ENCODE data around the gene ADD3. TPM values are rescaled to one million over a fixed set of nuclear protein-coding genes. Genes with fewer than 3 reads are reported as not detected.

The ADD3 gene, protein sequence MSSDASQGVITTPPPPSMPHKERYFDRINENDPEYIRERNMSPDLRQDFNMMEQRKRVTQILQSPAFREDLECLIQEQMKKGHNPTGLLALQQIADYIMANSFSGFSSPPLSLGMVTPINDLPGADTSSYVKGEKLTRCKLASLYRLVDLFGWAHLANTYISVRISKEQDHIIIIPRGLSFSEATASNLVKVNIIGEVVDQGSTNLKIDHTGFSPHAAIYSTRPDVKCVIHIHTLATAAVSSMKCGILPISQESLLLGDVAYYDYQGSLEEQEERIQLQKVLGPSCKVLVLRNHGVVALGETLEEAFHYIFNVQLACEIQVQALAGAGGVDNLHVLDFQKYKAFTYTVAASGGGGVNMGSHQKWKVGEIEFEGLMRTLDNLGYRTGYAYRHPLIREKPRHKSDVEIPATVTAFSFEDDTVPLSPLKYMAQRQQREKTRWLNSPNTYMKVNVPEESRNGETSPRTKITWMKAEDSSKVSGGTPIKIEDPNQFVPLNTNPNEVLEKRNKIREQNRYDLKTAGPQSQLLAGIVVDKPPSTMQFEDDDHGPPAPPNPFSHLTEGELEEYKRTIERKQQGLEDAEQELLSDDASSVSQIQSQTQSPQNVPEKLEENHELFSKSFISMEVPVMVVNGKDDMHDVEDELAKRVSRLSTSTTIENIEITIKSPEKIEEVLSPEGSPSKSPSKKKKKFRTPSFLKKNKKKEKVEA
- 100 to 1,000 TPM; 341 to 437 (median 344) TPM for total RNA-seq
- total RNA-seq (2013): 547 TPM

DNA sequence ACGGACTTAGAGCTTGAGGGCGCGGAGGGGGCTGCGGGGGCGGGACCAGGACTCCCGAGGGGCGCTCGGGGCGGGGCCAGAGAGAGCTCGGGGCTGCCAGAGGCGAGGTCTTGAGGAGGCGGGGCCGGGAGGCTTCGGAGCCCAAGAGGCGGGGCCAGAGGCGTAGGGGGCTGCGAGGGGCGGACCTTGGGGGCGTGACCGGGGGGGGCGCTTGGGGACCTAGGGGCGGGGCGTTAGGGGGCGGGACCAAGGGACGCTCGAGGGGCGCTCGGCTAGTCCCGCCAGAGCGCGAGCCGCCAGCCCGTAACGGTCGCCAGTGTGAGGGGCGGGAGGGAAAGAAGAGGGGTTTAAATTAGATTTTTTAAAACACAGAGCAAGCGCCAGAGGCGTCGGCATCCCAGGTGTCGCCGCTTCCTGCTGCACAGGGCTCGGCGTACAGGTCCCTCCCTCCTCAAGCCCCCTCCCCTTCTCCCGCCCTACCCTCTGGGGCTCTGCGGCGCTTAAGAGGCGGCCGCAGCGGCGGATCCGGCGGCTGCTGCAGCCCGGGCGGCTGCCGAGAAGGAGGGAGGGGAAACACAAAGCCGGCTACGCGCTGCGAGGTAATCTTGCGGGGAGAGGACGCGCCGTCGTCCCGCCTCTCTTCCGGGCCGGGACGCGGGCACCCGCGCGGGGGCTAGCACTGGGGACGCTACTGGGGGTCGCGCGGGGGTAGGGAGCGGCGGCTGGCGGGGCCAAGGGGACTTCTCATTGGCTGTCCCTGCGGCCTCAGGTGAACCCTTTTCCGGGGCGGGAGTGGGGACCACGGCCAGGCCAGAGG is at the start of gene ADD3:
Gene ADD3, plus strand, starts transcription at position 284 of the 817 bp plus-strand sequence. CDS start 92,670 bp downstream, outside the sequence.
- Histone ChIP-seq H3K27ac (ENCODE audit: low read length) (peak within 1 kb of the TSS; percentile 78), H3K4me1 (ENCODE audit: control insufficient read depth, insufficient read depth, low read length) (peaks cover 19% of the 10 kb centered on the region), H3K9me3 (ENCODE audit: control insufficient read depth, insufficient read depth, low read length) (no peaks in the 10 kb centered on the region), H3K27me3 (ENCODE audit: control insufficient read depth, insufficient read depth, low read length) (no peaks in the 10 kb centered on the region), H3K4me3 (ENCODE audit: low read length) (peak within 1 kb of the TSS; percentile 85), H3K36me3 (ENCODE audit: control insufficient read depth, insufficient read depth, low read length) (no peaks in the 10 kb centered on the region)
- no peak within 1 kb of the TSS for H3K4me3 Mint-ChIP-seq
- no peaks in the 10 kb centered on the region for H3K36me3 Mint-ChIP-seq
- peaks cover 41 to 42% of the 10 kb centered on the region in 2 donors for H3K4me1 Mint-ChIP-seq
- TF ChIP-seq, protein P1, sequence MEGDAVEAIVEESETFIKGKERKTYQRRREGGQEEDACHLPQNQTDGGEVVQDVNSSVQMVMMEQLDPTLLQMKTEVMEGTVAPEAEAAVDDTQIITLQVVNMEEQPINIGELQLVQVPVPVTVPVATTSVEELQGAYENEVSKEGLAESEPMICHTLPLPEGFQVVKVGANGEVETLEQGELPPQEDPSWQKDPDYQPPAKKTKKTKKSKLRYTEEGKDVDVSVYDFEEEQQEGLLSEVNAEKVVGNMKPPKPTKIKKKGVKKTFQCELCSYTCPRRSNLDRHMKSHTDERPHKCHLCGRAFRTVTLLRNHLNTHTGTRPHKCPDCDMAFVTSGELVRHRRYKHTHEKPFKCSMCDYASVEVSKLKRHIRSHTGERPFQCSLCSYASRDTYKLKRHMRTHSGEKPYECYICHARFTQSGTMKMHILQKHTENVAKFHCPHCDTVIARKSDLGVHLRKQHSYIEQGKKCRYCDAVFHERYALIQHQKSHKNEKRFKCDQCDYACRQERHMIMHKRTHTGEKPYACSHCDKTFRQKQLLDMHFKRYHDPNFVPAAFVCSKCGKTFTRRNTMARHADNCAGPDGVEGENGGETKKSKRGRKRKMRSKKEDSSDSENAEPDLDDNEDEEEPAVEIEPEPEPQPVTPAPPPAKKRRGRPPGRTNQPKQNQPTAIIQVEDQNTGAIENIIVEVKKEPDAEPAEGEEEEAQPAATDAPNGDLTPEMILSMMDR (IDR thresholded peaks at IDR 0.05): no peak
- peak; percentile 89 to 96 for DNase-seq
- peak within 1 kb of the TSS in 1 of 2 donors; percentile 97 for H3K27ac Mint-ChIP-seq
- ATAC-seq: peak; percentile 79 to 93 (median 79)
- intact Hi-C loops (cut with micrococcal nuclease): loop anchor here (2.0 to 10.0 kb wide), 4 partner anchors 34 to 217 kb away; partner anchors contain the start of gene XPNPEP1
- no peaks in the 10 kb centered on the region for H3K9me3 Mint-ChIP-seq
- H3K27me3 Mint-ChIP-seq (ENCODE audit: low read depth in 2 of 2): no peaks in the 10 kb centered on the region
- under 1% methylated on average over 83 of the region's 83 CpGs for WGBS (ENCODE audit: insufficient coverage)

DNA sequence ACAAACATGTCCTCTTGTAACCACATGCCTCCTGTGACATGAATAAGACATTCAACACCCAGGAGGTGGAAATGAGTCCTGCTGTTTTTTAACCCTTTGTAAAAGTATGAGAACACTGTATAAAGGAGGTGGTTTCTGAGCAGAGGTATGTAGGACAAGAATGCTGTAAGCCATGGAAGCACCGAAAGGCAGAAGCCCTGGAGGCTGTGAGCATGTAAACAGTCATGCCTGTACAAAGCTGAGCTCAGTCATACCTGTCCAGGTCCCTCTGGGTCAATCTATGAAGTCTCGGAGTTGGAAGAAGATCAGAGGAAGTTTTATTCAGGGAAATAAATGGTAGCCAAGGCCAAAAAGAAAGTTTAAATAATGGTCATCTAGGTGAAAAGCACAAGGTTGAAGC is 49.7 kb upstream of the ADD3 start:
- Histone ChIP-seq H3K36me3 (ENCODE audit: control insufficient read depth, insufficient read depth, low read length) (no peaks in the 10 kb centered on the region), H3K27ac (ENCODE audit: low read length) (no peak overlapping the region), H3K4me3 (ENCODE audit: low read length) (no peak overlapping the region), H3K9me3 (ENCODE audit: control insufficient read depth, insufficient read depth, low read length) (no peaks in the 10 kb centered on the region), H3K4me1 (ENCODE audit: control insufficient read depth, insufficient read depth, low read length) (no peaks in the 10 kb centered on the region), H3K27me3 (ENCODE audit: control insufficient read depth, insufficient read depth, low read length) (no peaks in the 10 kb centered on the region)
- Mint-ChIP-seq H3K4me1 (peaks cover 2 to 5% of the 10 kb centered on the region in 2 donors), H3K9me3 (no peaks in the 10 kb centered on the region), H3K27ac (no peak overlapping the region), H3K27me3 (ENCODE audit: low read depth in 2 of 2) (peaks cover 3 to 6% of the 10 kb centered on the region in 2 donors), H3K36me3 (no peaks in the 10 kb centered on the region), H3K4me3 (no peak overlapping the region)
- WGBS (ENCODE audit: insufficient coverage): 95% methylated on average over 2 of the region's 2 CpGs
- TF ChIP-seq, protein P1 (IDR thresholded peaks at IDR 0.05): no peak
- no peak for ATAC-seq
- intact Hi-C loops (cut with micrococcal nuclease): loop anchor here (5.0 kb wide), 1 partner anchor 76 kb away; no protein-coding TSS in a partner anchor
- no peak for DNase-seq

DNA sequence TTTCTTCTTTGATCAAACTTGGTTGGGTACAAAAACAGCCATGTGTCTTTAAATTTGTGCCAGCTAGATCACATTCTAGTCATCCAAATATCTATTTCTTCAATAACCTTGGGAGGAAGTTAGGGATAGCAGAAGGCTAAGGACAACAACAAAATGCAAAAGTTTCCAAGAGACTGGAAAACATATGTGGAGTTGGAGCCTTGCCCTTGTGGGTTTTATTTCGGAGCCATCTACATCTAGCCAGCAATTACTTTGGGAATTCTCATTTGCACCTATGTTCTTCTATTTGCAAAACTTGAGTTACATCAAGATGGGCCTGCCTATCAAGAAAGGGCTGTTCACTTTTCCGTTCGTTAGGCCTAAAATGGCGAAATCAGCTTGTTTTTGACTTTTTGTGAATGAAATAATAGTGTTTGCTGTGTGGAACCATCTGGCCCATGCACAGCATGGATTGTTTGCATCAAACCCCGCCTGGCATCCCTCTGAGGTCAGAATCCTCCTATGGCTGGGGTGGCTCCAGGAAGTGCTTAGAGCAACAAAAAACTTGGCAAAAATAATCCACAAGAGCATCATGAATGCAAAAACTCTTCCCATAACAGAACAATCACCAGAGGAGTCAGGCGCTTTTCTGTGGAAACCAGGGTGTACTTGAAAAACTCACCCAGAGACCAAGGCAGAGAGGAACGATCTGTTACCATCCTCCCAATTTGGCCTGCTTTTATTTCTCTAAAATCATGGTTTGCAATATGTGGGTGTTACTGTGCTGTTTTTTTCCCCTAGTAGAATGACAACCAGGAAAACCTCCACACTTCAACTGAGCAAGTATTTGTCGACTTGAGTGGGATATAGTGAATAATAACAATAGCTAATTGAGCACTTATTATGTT is 48.3 kb upstream of the ADD3 start:
- H3K4me3 Mint-ChIP-seq: no peak overlapping the region
- peaks cover 0 to 5% of the 10 kb centered on the region in 2 donors for H3K4me1 Mint-ChIP-seq
- Histone ChIP-seq H3K4me1 (ENCODE audit: control insufficient read depth, insufficient read depth, low read length) (no peaks in the 10 kb centered on the region), H3K9me3 (ENCODE audit: control insufficient read depth, insufficient read depth, low read length) (no peaks in the 10 kb centered on the region), H3K27ac (ENCODE audit: low read length) (no peak overlapping the region), H3K27me3 (ENCODE audit: control insufficient read depth, insufficient read depth, low read length) (no peaks in the 10 kb centered on the region), H3K36me3 (ENCODE audit: control insufficient read depth, insufficient read depth, low read length) (no peaks in the 10 kb centered on the region), H3K4me3 (ENCODE audit: low read length) (no peak overlapping the region)
- ATAC-seq (no peak), DNase-seq (no peak)
- no peaks in the 10 kb centered on the region for H3K9me3 Mint-ChIP-seq
- no peaks in the 10 kb centered on the region for H3K36me3 Mint-ChIP-seq
- WGBS (ENCODE audit: insufficient coverage): 97% methylated on average over 7 of the region's 8 CpGs
- peaks cover 0 to 3% of the 10 kb centered on the region in 2 donors for H3K27me3 Mint-ChIP-seq (ENCODE audit: low read depth in 2 of 2)
- no peak overlapping the region for H3K27ac Mint-ChIP-seq
- TF ChIP-seq, protein P1 (IDR thresholded peaks at IDR 0.05): no peak
- intact Hi-C loops (cut with micrococcal nuclease): loop anchor here (5.0 kb wide), 1 partner anchor 77 kb away; no protein-coding TSS in a partner anchor

All from natural killer cell (primary cell).